GM03348 (cell line): Measurements from ENCODE around the gene HSDL1.

ENCODE experiments used
- DNase-seq: peaks from one replicate; pipeline ENCODE4 v3.0.0; 2012; ENCODE audit warnings: low spot score

Gene HSDL1

GRCh38 chr16:84082110-84082509 is 62.9 kb downstream of the HSDL1 start:
- DNase-seq, result no peak

- DNase-seq, result no peak
Measured at GRCh38 chr16:84081446-84081989, 63.5 kb downstream of the HSDL1 start.

GRCh38 chr16:84080813-84081212 is 64.2 kb downstream of the HSDL1 start:
- DNase-seq, result no peak

GRCh38 chr16:84080378-84080777 is 64.6 kb downstream of the HSDL1 start:
- DNase-seq, result no peak

- no peak for DNase-seq
Measured at GRCh38 chr16:84079664-84080063, 65.3 kb downstream of the HSDL1 start.

GRCh38 chr16:84075376-84075775 is 69.6 kb downstream of the HSDL1 start:
- DNase-seq, result no peak

- no peak for DNase-seq
Measured at GRCh38 chr16:84074721-84075120, 70.3 kb downstream of the HSDL1 start.
